Stimulated activated CD4-positive, alpha-beta T cell treated with anti-CD3 and anti-CD28 coated beads, Interleukin-4, amount 100 ng/mL, for 24 hours (primary cell): ENCODE measurements around the gene C19orf85.

Experiments
- DNase-seq: peaks from one replicate; pipeline ENCODE4 v3.0.0-alpha.2; 2020

C19orf85 gene

DNA sequence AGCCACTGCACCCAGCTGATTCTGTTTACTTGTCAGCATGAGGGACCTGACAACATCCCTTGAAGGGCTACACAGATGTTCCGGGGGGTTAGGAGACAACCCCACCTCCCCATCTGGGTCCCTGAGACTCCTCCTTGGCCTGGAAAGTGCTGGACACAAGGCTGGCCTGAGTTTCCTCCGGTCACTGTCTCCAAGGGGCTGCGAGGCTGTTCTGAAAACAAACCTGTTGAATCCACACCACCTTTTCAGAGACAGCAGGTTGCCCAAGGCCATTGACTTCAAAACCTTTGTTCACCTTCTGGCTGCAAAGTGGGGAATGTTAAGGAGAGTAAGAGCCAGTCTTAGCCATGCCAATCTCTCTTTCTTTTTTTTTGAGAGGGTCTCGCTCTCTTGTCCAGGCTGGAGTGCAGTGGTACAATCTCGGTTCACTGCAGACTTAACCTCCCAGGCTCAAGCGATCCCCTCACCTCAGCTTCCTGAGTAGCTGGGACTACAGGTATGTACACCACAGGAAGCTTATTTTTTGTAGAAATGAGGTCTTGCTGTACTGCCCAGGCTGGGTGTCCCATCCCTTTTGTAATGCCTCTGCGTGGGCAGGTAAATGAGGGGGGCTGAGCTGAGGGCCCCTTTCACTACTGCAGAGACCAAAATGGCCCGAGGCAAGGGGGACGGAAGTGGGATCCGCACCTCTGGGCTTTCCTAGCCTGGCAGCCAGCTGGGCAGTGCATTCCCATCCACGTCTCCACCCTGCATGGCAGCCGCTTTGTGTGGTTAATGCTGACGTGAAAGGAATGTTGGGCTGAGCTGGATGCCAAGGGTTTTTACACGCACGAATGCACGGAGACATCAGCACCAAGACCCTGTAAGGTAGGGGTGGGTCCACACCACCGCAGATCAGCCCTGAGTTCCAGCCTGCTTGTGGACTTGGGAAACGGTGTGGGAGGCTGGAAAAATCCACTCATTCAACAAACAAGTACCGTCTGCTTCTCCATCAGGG lies 10.0 kb upstream of the C19orf85 start:
- DNase-seq = no peak

DNA sequence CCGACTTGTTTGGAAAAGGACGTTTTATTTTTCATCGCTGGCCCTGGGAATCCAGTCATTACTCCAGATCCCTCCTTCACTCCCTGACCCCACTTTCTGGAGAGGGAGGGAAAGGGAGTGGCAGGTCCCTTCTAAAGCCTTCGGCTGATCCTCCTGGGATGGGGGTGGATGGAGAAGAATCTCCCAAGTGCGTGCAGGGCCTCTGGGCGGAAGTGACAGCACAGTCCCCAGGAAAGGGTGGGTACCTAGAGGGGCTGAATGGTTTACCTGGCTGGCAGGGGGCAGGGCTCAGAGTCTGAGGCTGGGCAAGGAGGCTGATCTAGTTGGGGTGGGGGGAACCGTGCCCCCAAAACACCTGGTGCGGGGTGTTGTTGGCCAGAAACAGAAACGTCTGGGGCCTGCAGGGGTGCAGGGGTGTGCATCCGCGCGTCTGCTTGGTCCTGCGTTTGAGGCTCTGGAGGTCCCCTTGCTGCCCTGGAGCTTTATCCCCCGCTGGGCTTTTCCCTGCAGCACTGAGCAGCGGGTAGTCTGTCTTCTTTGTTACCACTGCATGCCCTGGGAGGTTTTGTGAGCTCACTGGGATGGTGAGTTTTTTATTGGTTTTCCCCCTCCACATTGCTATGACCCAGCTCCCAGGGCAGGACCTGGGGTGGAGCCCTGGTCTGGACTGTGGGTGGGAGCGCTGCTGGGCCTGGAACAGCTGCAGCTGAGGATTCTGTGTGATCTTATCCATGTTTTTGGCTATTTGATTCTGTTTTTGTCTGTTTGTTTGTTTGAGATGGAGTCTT lies 8.9 kb upstream of the C19orf85 start:
- DNase-seq = no peak

DNA sequence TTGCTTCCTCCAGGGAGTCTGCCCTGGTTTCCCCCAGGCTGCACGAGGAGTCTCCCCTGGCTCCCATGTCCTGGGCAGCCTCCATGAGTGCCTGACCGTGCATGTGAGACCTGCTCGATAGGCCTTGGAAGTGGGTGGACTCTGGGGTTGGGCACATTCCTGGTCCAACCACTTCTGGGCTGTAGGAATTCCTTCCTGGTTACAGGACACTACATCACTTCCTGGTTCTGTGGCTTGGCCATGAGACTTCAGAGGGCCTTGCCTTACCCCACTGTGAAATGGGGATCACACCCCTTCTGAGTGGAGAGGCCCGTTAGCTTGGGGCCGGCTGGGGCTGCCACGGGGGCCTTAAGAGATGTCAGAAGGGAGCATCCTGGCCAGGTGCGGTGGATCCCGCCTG lies 7.9 kb upstream of the C19orf85 start:
- no peak for DNase-seq

DNA sequence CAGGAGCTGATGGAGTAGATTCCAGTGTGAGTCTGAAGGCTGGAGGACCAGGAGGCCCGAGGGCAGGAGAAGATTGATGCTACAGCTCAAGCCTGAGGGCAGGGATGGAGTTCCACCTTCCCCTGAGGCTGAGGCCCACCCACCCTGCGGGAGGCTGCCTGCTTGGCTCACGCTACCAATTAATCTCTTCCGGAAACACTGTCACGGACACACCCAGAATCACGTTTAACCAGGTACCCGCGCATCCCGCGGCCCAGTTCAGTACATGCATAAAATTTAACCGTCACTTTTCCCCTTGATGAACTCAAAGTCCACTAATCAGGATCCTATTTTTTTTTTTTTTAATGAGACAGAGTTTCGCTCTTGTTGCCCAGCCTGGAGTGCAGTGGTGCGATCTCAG lies 6.7 kb upstream of the C19orf85 start:
- no peak for DNase-seq

DNA sequence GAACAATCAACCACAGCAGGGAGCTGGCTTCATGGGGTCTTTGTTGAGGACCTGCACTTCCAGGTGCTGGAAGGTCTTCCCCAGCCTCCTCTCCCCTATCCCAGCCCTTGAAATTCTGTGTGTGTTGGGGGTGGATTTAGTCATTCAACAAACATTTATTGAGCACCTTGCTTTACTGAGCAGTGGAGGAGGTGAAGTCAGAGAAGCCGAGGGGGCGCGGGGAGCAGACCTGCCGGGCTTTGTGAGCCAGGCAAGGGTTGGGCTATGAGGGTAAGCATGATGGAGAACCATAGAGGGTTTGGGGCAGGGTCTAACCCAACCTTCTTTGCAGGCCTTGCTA lies 3.5 kb upstream of the C19orf85 start:
- no peak for DNase-seq

DNA sequence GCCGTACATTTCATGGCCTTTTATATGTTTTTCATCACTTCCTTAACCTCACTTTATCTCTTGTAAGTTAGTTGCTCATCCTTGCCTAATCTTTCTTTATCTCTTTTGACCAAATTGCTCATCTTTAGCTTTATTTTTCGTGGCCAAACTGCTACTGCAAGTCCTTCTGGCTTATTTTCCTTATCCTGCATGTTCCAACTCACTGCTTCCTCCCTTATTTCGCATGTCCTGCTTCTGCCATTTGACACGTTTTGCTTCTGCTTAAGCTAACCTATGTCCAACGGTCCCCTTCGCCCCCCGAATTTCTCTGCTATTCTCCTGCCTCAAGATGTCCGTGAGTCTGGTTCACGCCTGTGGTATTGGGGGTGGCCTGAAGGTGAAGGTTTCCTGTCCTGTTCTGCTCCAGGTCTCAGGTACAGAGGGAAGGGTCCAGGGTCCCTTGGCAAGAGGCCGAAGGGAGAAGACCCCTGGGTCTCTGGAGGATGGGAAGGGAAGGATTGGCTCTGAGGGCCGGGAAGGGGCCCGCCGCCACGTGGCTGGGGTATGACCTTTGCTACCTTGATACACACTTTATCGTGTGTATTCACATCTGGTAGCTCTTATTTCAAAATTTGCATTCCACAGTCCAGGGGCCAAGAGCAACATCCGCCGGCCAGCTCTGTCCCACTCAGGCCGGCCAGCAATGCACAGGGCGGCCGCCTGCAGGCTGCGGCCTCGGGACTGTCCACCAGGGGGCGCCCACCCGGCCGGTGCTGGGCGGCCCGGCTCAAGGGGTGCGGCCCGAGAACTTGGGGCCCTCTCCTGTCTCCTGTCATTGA lies 2.9 kb upstream of the C19orf85 start:
- peak; percentile 72 for DNase-seq

DNA sequence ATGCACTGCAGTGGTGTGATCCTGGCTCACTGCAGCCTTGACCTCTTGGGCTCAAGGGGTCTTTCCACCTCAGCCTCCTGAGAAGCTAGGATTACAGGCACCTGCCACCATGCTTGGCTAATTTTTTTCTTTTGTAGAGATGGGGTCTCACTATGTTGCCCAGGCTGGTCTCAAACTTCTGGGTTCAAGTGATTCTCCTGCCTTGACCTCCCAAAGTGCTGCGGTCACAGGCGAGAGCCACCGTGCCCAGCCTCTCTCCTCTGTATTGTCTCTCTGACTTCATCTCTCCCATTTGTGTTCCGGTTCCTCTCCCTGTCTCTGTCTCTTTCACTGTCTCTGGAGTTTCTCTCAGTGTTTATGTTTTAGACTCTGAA lies 1.7 kb upstream of the C19orf85 start:
- no peak for DNase-seq

DNA sequence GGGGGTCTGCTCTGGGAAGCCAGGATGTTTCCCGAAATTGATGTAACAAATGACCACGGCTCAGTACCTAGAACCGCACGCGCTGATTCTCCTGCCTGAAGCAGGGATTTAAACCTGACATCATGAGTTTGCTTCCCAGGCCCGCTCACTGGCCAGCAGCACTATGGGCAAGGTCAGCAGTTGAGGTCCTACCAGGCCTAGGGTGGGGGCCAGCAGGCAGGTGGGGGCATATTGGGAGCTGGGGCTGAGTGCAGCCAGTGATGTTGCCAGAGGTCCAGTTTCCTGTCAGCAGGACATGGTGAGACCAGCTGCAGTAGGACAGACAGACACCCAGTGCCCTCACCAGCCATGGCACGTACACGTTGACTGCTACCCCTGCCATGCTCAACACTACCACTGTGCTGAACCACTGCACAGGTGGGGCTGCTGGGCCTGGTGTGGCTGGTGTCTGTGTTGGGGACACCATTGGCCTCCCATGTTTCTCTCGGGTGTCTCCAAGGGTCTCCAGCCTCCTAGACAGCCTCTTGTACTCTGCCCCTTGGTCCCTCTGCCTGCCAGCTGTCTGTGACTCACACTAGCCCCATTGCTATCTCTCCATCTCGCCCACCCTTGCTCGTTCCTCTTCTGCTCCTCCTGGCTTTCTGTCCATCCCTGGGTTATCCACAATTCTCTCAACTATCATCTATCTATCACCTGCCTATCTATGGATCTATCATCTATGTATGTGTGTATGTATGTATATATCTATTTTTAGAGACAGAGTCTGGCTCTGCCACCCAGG lies 1.1 kb upstream of the C19orf85 start:
- DNase-seq = no peak

DNA sequence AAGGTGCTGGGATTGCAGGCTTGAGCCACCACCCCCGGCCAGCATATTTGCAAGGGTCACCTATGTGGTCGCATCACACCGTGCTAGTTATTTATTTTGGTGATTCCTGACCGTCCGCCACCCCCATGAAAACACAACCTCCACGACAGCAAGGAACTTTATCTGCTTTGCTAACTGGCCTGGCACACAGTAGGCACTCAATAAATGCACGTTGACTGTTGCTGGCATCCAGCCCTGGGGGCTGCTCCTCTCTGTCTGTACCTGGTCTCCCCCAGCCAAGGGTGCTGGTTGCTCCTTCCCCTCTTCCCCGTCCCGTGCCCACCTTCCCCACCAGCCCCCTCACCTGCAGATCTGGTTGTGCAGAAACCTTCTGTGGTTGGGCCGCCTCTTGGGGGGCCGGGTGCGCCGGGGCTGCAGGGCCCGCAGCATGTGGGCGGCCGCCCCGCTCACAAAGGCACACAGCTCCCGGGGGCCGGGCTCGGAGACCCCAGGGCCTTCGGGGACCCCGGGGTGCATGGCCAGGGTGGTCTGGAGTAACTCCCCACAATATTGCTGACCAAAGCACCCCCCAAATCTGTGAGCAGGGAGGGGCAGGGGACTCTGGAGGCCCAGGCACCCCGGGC lies 401 bp downstream of the C19orf85 start:
- DNase-seq = no peak

DNA sequence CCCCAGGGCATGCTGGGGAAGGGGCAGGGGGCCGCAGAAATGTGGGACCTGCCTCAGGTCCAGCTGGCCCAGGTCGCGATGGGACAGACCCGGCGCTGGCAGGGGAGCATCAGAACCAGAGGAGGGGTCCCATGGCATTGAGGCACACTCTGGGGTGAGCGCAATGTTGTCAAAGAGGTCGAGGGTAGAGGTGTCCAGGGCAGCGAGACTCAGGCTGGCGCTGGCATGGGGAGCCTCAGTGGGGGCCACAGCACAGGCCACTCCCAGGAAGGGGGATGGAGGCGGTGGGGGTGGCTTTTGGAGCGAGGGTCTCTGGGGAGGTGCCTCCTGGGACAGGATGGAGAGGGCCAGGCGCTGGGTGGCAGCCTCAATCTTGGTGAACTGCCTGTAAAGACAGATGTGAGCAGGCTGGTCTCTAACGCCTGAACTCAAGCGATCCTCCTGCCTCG lies 944 bp downstream of the C19orf85 start:
- DNase-seq = no peak

DNA sequence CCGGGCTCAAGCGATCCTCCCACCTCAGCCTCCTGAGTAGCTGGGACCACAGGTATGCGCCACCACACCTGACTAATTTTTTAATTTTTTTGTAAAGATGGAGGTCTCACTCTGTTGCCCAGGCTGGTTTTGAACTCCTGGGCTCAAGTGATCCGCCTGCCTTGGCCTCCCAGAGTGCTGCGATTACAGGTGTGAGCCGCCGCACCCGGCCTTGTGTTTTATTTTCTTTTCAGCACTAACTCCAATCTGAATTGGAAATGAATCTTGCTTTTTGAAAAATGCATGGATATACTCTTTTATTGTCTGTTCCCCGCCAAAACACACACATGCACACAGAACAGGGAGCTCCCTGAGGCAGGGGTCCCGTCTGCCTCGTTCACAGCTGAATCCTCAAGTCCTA lies 1.8 kb downstream of the C19orf85 start:
- DNase-seq = no peak

DNA sequence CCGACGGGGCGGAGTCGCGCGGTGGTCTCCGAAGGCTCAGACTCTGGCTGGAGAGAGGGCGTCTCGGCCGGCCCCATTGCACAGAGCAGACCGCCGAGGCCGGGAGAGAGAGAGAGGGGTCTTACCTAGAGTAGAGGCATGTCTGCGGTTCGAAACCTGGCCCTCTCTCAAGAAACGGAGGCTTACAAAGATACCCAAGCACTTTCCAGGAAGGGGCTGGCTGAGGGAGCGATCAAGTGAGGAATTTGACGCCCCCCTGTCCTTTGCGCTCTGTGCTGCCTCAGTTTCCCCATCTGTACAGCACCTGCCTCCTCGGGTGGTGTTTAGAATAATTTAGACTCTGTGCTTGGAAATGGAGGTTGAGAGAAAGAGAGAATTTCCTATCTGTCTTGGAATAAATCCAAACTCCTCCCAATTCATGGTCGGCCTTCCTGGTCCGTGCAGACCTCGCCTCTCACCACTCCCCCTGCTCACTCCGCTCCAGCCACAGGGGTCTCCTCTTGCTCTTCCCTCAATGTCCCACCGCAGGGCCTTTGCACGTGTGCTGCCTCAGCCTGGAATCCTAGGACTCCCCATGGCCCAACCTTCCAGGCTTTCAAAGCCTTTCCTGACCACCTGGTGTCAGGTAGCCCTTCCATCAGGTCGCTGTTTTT lies 2.5 kb downstream of the C19orf85 start:
- no peak for DNase-seq

DNA sequence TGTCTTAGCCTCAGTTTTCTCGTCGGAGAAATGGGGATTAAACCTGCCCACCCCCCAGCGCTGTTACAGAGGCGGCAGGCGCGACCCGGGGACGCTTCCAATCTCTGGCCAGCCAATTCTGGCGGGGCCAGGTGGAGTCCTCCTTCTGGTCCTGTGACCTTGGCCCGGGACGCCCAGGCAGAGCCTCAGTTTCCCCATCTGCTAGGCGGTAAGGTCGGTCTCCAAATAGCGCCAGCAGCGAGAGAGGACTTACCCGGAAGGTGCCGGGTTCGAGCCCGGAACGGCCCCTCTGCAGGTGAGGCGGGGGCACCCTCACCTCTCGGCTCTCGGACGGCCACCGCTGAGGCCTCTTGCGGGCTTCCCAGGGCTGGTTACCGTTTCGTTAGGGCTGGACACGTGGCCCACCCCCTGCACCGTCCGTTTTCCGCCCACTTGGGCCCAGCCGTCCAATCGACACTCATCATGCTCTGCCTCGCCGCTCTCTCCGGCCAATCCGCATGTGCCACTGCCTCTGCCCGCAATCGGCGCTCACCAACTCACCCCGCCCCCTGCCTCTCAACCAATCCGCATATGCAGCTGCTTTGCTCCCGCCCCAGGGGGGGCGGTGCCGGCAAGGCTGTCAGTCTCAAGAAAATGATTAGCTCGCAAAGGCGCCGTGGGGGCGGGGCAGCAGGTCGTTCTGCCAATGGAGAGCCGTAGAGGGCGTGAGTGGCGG lies 3.1 kb downstream of the C19orf85 start, which contains the start of gene ISOC2:
TSS of gene ISOC2 (minus strand) at position 384 of the 715 bp plus-strand sequence. CDS start 5,156 bp downstream, outside the sequence.
- peak; percentile 100 for DNase-seq

DNA sequence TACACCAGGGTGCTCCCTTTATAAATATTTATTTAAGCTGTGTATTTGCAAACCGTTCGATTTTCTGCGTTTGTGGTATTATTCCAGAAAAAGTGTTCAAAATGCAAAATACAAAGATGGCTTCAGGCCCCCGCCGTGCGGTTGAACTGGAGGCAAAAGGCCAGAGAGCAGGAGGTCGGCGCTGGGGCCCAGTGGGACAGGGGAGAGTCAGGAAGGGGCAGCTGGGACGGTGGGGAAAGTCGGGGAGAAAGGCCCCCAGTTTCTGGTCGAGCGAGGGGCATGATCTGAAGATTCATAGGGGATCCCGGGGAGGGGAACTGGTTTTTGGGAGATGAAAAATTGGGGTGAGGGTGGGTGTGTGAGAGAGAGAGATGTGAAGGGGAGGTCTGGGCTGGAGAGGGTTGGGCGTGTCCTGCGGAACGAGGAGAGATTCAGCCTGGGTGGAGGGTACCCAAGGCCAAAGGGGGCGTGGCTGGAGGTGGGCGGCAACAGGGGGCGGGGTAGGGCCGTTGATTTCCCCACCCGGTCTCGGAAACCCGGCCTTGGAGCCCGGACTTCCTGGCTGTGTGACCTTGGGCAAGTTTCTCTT lies 3.8 kb downstream of the C19orf85 start:
- peak; percentile 43 for DNase-seq

DNA sequence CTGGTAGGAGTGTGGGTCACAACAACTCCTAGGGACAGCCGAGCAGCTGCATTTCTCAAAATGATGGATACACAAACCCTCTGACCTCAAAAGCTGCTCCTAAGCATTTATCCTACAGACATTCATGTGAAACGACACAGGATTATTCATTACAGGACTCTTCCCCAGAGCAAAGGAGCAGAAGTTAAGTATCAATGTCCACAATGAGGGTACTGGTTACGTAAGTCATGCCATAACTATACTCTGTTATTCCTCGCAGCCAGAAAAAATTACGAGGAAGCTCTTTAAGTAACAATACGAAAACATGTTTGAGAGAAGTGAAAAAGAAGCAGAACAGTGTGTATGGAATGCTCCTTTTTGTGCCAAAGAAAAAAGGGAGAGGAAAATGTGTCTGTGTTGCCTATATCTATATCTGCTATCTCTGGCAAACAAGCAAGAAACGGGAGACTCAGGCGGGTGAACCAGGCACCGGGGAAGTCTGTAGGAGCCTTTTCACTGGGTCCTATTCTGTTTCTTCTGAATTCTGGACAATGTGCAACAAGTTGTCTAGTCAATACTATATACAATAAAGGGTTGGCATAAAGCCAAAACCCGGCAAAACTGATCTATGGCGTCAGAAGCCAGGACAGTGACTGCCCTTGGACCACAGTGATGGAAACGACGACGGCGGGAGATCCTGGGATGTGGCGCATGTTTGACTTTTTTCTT lies 4.4 kb downstream of the C19orf85 start:
- no peak for DNase-seq

DNA sequence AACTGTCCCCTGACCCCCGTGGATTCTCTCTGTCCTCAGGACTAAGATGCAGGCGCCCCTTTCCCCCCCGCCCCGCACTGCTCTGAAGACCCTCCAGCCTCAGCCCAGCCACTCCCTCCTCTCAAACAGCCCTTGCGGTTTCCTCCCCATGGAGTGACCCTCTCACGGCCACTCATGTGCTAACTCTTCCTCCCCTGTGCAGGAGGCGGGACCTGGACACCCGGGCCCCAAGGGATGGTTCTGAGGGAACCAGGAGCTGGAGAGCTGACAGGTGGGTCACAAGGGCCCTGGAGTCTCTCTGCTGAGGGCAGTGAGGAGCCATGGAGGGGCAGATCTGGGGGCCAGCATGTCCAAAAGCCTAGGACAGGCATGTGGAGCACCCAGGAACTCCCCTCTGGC lies 5.0 kb downstream of the C19orf85 start:
- DNase-seq = no peak

DNA sequence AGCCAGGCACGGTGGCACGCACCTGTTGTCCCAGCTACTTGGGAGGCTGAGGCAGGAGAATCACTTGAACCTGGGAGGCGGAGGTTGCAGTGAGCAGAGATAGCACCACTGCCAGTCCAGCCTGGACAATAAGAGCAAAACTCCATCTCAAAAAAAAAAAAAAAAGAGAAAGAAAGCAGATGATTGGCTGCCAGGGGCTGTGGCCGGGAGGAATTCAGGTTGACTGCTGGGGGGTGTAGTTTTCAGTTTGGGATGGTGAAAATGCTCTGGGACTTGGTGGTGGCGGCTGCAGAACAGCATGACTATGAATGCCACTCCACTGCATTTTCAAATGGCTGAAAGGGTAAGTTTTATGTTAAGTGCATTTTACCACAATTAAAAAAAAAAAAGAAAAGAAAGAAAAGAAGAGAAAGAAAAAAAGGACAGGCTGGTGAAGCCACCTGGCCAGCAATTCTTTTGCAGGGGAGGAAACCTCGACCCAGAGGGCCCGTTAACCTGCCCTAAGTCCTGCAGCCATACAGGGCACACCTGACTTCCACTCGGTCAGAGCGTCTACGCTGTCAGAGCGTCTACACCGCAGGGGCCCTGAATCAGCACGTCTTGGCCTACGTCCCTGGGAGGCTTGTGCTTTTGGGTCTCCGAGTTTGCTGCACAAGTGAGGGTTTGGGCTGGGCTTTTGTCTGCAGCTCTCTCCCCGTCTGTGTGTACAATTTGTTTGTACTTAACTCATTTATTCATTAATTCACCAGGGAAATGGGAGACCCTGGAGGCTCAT lies 6.7 kb downstream of the C19orf85 start:
- DNase-seq = no peak

DNA sequence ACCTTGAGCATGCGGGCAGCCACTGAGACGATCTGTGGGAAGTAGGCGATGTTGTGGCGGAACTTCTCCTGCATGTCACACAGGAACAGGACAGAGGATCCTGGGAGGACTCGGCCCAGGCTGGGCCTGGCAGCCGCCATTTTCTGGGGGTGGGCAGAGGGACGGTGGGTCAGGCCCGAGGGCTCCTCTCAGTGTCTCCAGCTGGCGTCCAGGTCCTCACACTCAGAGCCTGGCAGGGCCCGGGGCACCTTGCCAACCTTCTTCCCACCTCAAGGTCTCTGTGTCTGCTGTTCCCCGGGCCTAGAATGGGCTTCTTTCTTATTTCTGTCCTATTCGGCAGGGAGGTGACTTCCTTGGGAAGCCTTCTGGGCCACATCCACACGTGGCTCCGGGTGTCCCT lies 8.2 kb downstream of the C19orf85 start:
- DNase-seq = no peak
